ENCODE measurements around the gene MAP6D1. TPM values are rescaled to one million over a fixed set of nuclear protein-coding genes. Genes with fewer than 3 reads are reported as not detected.

MAP6D1 gene
- total RNA-seq, 1 experiment from 2014 or later: 12.6 TPM

DNA sequence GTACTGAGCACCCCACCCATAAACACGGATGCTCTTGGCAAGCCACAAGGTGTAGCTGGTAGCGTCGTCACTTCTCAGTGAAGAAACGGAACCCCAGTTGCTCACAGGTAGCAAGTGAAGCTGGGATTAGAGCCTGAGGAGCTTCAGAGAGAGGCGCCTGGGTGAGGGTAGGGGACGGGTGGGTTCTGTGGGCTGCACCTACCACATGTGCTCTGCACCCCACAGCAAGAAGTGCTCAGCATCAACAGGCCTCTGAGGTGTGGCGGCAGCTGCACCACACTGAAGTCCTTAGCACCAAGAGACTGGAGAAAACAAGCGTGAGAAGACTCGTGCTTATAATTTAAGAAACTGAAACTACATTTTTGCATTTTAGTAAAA lies 9.8 kb downstream of the MAP6D1 start:
- POLR2A ChIA-PET (ENCODE audit: unreplicated experiment): no interaction called here
- Histone ChIP-seq H3K4me1 (ENCODE audit: insufficient read depth, low read length) (no peaks in the 10 kb centered on the region), H3K9ac (ENCODE audit: low read length) (no peak overlapping the region), H3K4me3 (ENCODE audit: low read length) (no peak overlapping the region), H4K20me1 (ENCODE audit: low read length) (no peaks in the 10 kb centered on the region), H3K27me3 (ENCODE audit: low read length) (no peaks in the 10 kb centered on the region), H3K79me2 (ENCODE audit: low read length) (no peaks in the 10 kb centered on the region), H3F3A (ENCODE audit: low read length, unreplicated experiment) (no peaks in the 10 kb centered on the region), H3K36me3 (ENCODE audit: low read depth, low read length) (peaks cover 8% of the 10 kb centered on the region; the same call in 1 of the 2 replicates), H3K9me3 (ENCODE audit: low read length) (no peaks in the 10 kb centered on the region), H2AFZ (ENCODE audit: low read length) (no peak overlapping the region), H3K27ac (ENCODE audit: low read length) (no peak overlapping the region), H3K9me2 (replicated peaks; ENCODE audit: low read length) (no peaks in the 10 kb centered on the region), H3K4me2 (ENCODE audit: low read length) (no peak overlapping the region)
- no peak for TF ChIP-seq EZH2 (IDR thresholded peaks at IDR 0.05; ENCODE audit: low read length, unreplicated experiment)
- no peak for TF ChIP-seq CTCF (conservative IDR thresholded peaks at IDR 0.05; ENCODE audit: low read depth, low read length)
- no peak for TF ChIP-seq EZH2phosphoT487 (IDR thresholded peaks at IDR 0.05; ENCODE audit: borderline replicate concordance, low read length)
- CTCF ChIA-PET: interaction anchor here (0.5 kb wide), 1 partner anchor 186 kb away, joined by 3 read pairs; no protein-coding TSS in a partner anchor
- DNase-seq (no peak), ATAC-seq (no peak)
- no TSS peak for BruUV-seq (replicated peaks)
- intact Hi-C loops (cut with micrococcal nuclease): no loop called here

DNA sequence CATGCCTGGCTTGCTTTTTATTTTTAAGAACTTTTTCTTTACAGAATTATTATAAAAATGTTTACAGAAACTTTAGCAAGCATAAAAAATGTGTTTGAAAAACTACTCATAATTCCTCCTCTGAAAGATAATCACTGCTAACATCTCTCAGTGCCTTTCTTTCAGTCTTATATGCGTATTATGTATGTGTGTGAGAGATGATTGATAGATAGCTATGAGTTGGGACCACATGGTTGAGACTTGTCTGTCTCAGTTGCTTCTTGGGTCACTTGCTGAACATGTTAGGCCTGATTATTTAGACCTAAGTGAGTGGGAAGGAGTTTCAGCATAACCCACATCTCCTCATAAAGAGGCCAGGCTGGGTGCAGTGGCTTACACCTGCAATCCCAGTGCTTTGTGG lies 11.1 kb downstream of the MAP6D1 start:
- CTCF ChIA-PET: no interaction called here
- Histone ChIP-seq H4K20me1 (ENCODE audit: low read length) (no peaks in the 10 kb centered on the region), H3K9me3 (ENCODE audit: low read length) (no peaks in the 10 kb centered on the region), H3K4me1 (ENCODE audit: insufficient read depth, low read length) (no peaks in the 10 kb centered on the region), H3K79me2 (ENCODE audit: low read length) (no peaks in the 10 kb centered on the region), H2AFZ (ENCODE audit: low read length) (no peak overlapping the region), H3K27ac (ENCODE audit: low read length) (no peak overlapping the region), H3K9ac (ENCODE audit: low read length) (no peak overlapping the region), H3F3A (ENCODE audit: low read length, unreplicated experiment) (no peaks in the 10 kb centered on the region), H3K4me3 (ENCODE audit: low read length) (no peak overlapping the region), H3K4me2 (ENCODE audit: low read length) (no peak overlapping the region), H3K36me3 (ENCODE audit: low read depth, low read length) (peaks cover 17% of the 10 kb centered on the region), H3K27me3 (ENCODE audit: low read length) (no peaks in the 10 kb centered on the region), H3K9me2 (replicated peaks; ENCODE audit: low read length) (no peaks in the 10 kb centered on the region)
- no peak for TF ChIP-seq EZH2phosphoT487 (IDR thresholded peaks at IDR 0.05; ENCODE audit: borderline replicate concordance, low read length)
- DNase-seq (no peak), ATAC-seq (no peak)
- intact Hi-C loops (cut with micrococcal nuclease): no loop called here
- POLR2A ChIA-PET (ENCODE audit: unreplicated experiment): no interaction called here
- BruUV-seq (replicated peaks): no TSS peak

DNA sequence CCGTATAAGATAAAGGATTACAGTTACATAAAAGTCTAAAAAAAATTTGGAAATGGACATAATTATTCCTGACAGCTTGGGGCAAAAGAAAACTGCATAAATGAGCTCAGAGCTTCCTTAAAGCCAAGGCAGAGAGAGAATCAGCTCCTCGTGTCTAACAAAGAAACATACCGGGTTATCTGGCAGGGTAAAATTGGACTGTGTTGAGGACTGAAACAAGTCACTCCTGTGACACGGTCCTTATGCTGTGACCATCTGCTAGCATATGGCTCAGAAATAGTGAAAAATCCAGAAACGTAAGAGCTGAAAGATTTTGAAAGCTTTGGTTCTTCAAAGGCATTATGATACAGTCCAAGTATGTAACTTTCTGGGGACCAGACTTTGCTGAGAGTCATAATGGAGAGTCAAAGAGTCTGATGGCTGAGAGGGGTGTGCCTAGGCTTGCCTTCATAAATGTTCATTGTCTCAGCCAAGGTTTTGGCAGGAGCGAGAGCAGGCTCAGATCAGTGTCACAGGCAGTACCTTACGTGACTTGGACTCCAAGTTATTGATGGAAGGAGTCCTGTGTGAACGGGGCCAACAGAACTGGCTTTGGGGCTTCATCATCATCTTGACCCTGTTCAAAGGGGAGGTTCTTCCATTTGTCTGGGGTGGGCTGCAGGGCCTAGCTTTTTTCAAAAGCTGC lies 12.5 kb downstream of the MAP6D1 start:
- H3K9me3 ChIP-seq (ENCODE audit: low read length): no peaks in the 10 kb centered on the region
- no peak overlapping the region for H3K4me2 ChIP-seq (ENCODE audit: low read length)
- H3F3A ChIP-seq (ENCODE audit: low read length, unreplicated experiment): no peaks in the 10 kb centered on the region
- DNase-seq (no peak), ATAC-seq (no peak)
- ChIA-PET POLR2A (ENCODE audit: unreplicated experiment) (no interaction called here), CTCF (no interaction called here)
- intact Hi-C loops (cut with micrococcal nuclease): no loop called here
- no peak overlapping the region for H3K4me3 ChIP-seq (ENCODE audit: low read length)
- no peaks in the 10 kb centered on the region for H4K20me1 ChIP-seq (ENCODE audit: low read length)
- no peaks in the 10 kb centered on the region for H3K27me3 ChIP-seq (ENCODE audit: low read length)
- no peak overlapping the region for H3K27ac ChIP-seq (ENCODE audit: low read length)
- H3K9ac ChIP-seq (ENCODE audit: low read length): no peak overlapping the region
- H3K9me2 ChIP-seq (replicated peaks; ENCODE audit: low read length): no peaks in the 10 kb centered on the region
- no peaks in the 10 kb centered on the region for H3K79me2 ChIP-seq (ENCODE audit: low read length)
- BruUV-seq (replicated peaks): no TSS peak
- TF ChIP-seq EZH2phosphoT487 (IDR thresholded peaks at IDR 0.05; ENCODE audit: borderline replicate concordance, low read length) (no peak), EZH2 (IDR thresholded peaks at IDR 0.05; ENCODE audit: low read length, unreplicated experiment) (no peak), CTCF (conservative IDR thresholded peaks at IDR 0.05; ENCODE audit: low read depth, low read length) (no peak)
- H3K36me3 ChIP-seq (ENCODE audit: low read depth, low read length): peaks cover 18% of the 10 kb centered on the region
- H3K4me1 ChIP-seq (ENCODE audit: insufficient read depth, low read length): no peaks in the 10 kb centered on the region
- no peak overlapping the region for H2AFZ ChIP-seq (ENCODE audit: low read length)

All from PC-3 (cell line).